Kidney epithelial cell (primary cell): ENCODE results near the gene PIK3C3. TPM values are rescaled to one million over a fixed set of nuclear protein-coding genes. Genes with fewer than 3 reads are reported as not detected.
"Not testable (repeated sequence)": the region's sequence is repeated elsewhere in the genome, so short reads cannot be mapped to it uniquely, and the experiment has no call there.

Source experiments
- DNase-seq: peaks from one replicate; pipeline ENCODE4 v3.0.0-alpha.2; 2010; ENCODE audit warnings: low read depth
- H3K27me3 ChIP-seq: 2 replicates; pipeline ENCODE4 v1.6.0; 2011; ENCODE audit warnings: low read length; ENCODE audit not compliant: control insufficient read depth, insufficient read depth
- H3K36me3 ChIP-seq: 2 replicates; pipeline ENCODE4 v1.5.1; 2011; ENCODE audit warnings: low read length; ENCODE audit not compliant: control insufficient read depth, insufficient read depth
- H3K4me3 ChIP-seq: 2 replicates; pipeline ENCODE4 v1.5.1; 2011; ENCODE audit warnings: low read depth, mild to moderate bottlenecking, control low read depth, low read length
- CTCF ChIP-seq: IDR thresholded peaks from 2 replicates; pipeline ENCODE4 v1.5.1; 2011; ENCODE audit warnings: mild to moderate bottlenecking, moderate library complexity, low read length, control low read depth, inconsistent platforms; ENCODE audit not compliant: insufficient read depth, poor library complexity, severe bottlenecking
- total RNA-seq: library from RNA; depleted of rRNA; stranded (reverse); fragments of >200 nt; gene quantifications from 2 replicates; pipeline ENCODE4 v1.2.3, GENCODE V29; 2015

The PIK3C3 gene
- total RNA-seq, 1 donor from 2014 or later, result 58.7 TPM

GRCh38 chr18:42004653-42005052 is 49.6 kb downstream of the PIK3C3 start:
- no peak for DNase-seq
- H3K4me3 ChIP-seq, result no peak overlapping the region
- H3K36me3 ChIP-seq, result no peaks in the 10 kb centered on the region
- no peaks in the 10 kb centered on the region for H3K27me3 ChIP-seq
- no peak for TF ChIP-seq CTCF

- DNase-seq, result no peak
- no peaks in the 10 kb centered on the region for H3K27me3 ChIP-seq
- no peaks in the 10 kb centered on the region for H3K36me3 ChIP-seq
- TF ChIP-seq CTCF, result no peak
- H3K4me3 ChIP-seq, result no peak overlapping the region
Observed at GRCh38 chr18:42005782-42006181, 50.7 kb downstream of the PIK3C3 start.

GRCh38 chr18:42009457-42009856 is 54.4 kb downstream of the PIK3C3 start:
- H3K27me3 ChIP-seq, DNase-seq, H3K36me3 ChIP-seq, H3K4me3 ChIP-seq: not testable (repeated sequence)

- H3K4me3 ChIP-seq, result no peak overlapping the region
Observed at GRCh38 chr18:42011053-42011452, 56.0 kb downstream of the PIK3C3 start.

GRCh38 chr18:42018831-42019230 is 63.8 kb downstream of the PIK3C3 start:
- Histone ChIP-seq H3K36me3 (peaks cover 2% of the 10 kb centered on the region), H3K27me3 (no peaks in the 10 kb centered on the region), H3K4me3 (no peak overlapping the region)
- no peak for TF ChIP-seq CTCF
- DNase-seq, result no peak

More at GRCh38 chr18:42011053-42011452, 56.0 kb downstream of the PIK3C3 start:
- no peak for TF ChIP-seq CTCF
- no peak for DNase-seq
- H3K36me3 ChIP-seq, result no peaks in the 10 kb centered on the region
- H3K27me3 ChIP-seq, result no peaks in the 10 kb centered on the region

- Histone ChIP-seq H3K36me3 (no peaks in the 10 kb centered on the region), H3K27me3 (no peaks in the 10 kb centered on the region), H3K4me3 (no peak overlapping the region)
- DNase-seq, result no peak
- no peak for TF ChIP-seq CTCF
Observed at GRCh38 chr18:42024131-42024530, 69.1 kb downstream of the PIK3C3 start.
